HG03521 (cell line): Measurements from ENCODE around the gene CPB1.
"Not testable (repeated sequence)": the region's sequence is repeated elsewhere in the genome, so short reads cannot be mapped to it uniquely, and the experiment has no call there.

Experiments
- ATAC-seq: cut with Tn5 transposase; IDR thresholded peaks from one replicate; pipeline ENCODE4 v1.9.1; 2021; ENCODE audit warnings: mild to moderate bottlenecking, moderate library complexity; ENCODE audit not compliant: unreplicated experiment

Gene CPB1

DNA sequence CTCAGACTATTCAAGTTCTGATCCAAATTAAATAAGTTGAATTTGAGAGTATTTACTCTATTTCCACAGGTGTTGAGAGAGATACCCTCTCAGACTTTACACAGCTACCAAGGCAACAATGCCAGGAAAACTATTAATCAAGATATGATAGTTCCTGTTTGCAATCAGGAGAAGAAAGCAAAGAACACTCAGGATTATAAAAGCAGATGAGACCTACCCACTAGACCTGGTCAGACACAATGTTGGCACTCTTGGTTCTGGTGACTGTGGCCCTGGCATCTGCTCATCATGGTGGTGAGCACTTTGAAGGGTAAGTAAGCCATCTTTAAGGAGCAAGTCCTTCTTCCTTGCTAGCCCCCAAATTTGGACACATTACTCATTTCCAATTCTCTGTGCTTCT lies at the start of gene CPB1:
Gene CPB1 (plus strand): TSS at position 227 of the 400 bp plus-strand sequence. CDS start 13 bp downstream, at position 240.
- no peak for ATAC-seq

DNA sequence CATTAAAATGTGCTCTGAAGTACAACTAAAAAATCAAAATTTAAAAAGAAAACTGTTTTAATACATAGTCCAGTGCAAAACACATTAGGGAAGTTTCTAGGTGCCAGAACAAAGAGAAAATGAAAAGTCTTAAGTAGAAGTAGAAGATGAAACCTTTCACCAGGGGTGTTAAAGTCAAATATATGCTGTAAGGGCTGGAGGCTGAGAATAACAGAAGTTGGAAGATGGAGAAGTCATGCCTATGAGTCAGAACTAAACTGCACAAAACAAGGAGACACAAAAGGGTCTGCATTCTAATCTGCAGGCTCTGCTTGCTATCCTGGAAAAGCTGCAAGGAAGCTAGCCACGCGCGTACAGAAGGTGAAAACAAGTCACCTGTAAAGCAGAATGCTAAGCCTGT lies 48.7 kb upstream of the CPB1 start:
- ATAC-seq = no peak

DNA sequence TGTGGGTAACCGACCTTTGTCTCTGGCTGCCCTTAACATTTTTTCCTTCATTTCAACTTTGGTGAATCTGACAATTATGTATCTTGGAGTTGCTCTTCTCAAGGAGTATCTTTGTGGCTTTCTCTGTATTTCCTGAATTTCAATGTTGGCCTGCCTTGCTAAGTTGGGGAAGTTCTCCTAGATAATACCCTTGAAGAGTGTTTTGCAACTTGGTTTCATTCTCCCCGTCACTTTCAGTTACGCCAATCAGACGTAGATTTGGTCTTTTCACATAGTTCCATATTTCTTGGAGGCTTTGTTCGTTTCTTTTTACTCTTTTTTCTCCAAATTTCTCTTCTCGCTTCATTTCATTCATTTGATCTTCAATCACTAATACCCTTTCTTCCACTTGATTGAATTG lies 42.6 kb upstream of the CPB1 start:
- not testable (repeated sequence) for ATAC-seq

DNA sequence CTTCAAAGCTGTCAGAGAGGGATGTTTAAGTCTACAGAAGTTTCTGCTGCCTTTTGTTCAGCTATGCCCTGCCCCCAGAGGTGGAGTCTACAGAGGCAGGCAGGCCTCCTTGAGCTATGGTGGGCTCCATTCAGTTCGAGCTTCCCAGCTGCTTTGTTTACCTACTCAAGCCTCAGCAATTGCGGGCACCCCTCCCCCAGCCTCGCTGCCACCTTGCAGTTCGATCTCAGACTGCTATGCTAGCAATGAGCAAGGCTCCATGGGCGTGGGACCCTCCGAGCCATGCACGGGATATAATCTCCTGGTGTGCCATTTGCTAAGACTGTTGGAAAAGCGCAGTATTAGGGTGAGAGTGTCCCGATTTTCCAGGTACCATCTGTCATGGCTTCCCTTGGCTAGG lies 41.5 kb upstream of the CPB1 start:
- ATAC-seq = not testable (repeated sequence)

DNA sequence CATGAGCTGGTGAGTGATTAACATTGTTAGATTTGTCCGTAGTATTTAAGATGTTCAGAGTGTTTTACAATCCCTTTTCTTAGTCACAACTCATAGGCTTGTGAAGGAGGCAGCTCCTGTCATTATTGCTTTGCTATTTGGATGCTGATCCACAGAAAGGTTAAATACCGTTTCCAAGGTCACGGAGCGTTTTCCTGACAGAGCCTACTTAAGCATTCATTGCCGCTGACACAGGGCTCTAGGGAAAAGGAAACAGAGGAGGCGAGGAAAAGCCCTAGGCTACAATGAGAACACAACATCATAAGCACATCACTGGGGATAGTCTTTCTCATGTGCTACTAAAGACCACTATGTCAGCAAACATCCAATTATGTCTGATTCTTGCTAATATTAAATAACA lies 38.5 kb upstream of the CPB1 start:
- no peak for ATAC-seq

DNA sequence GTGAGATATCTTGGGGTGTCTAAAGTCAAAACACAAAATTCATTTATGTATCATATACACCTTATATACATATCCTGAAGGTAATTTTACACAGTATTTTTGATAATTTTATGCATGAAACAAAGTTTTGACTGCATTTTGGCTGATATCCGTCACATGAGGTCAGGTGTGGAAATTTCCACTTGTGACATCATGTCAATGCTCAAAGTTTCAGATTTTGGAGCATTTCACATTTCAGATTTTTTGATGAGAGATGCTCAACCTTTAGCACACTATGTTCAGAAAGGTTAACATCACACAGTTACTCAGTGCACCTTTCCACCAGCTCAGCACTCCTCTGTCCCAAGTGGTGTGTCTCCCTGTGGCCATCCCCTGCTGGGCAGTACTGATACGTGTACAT lies 37.7 kb upstream of the CPB1 start:
- ATAC-seq = no peak

DNA sequence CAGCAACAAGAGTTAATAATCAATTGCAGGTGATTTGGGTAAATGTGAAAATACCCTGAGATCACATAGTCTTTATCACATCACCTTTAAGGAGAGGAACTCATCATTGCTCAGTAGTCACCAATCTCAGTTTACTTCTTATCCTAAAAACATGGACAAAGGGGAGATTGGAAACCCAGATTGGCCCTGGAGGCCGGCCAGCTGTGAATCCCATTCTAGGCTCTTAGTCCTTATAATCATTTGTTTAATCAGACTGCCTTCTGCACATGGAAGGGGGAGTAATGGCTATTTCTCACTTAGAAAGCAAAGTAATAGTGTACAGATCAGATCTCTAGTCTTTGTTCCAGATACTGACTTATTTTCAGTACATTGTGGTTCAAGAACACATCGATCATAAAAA lies 37.2 kb upstream of the CPB1 start:
- no peak for ATAC-seq

DNA sequence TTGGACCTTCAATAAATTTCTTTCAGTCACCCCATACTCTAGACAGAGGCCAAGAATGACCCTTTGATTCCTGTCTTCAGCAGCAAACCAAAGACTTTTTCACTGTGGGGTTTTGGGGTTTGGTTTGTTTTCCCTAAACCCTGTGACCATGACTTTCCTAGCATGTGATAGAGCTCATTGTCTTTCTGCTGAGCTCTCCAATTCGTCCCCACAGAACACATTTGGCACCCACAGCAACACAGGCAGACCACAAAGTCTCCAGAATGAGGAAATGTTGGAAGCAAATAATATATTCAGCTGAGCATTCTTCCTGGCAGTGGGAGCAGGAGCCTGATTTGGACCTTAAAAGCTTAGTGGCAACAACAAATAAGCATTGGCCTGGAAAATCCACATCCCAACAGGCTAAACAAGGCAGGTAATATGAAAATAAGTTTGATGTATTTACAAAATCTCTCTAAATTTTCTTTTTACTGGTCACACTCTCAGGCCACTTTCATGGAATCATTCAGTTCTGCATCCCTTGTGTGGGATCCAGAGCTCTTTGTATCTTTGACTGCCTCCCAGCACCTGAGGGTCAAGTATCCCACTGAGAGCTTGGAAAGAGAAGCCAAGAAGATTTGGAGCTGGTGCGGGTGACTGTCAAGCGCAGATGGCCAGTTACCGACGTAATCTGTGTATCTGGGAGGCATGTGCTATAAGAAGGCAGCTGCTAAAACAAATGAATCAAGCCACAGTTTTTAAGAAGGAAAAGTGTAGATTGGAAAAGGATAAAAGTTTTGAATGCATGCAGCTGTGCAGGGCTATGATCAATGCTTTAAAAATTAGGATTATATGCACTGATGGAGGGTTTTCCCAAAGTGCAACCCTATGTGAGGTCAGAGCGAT lies 36.5 kb upstream of the CPB1 start:
- ATAC-seq = no peak

DNA sequence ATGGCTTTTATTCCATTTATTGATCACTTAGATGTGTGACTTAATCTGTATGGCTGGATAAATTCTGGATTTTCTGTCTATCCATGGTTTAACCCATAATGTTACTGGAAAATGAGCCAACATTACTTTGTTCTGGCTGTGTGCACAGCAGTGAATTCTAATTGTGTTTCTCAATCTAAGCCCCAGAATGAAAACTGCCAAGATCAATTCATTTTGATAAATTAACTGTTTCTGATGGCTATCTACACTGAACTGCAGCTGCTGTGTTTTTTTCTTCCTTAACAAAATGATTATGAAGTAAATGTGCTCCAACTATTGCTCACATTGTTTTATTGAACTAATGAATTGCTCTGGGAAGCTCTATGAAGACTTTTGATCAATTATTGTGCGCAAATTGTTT lies 35.7 kb upstream of the CPB1 start:
- no peak for ATAC-seq

DNA sequence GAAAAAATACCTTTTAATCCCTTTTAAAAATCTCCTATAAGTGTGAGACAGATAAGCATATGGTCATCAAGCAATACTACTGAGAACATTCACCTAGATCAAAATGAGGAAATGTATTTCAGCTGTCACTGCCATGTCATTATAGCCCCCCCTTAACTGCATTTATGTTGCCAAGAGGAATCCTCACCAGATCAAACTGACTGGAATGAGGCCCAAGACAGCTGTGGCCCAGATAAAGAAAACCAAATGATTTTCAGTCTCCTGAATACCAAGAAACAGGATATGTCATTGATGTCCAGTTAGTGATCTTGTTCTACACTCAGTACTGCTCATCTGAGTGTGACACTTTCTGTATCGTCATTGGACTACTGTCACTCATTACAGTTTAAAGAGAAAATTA lies 35.1 kb upstream of the CPB1 start:
- ATAC-seq = no peak

DNA sequence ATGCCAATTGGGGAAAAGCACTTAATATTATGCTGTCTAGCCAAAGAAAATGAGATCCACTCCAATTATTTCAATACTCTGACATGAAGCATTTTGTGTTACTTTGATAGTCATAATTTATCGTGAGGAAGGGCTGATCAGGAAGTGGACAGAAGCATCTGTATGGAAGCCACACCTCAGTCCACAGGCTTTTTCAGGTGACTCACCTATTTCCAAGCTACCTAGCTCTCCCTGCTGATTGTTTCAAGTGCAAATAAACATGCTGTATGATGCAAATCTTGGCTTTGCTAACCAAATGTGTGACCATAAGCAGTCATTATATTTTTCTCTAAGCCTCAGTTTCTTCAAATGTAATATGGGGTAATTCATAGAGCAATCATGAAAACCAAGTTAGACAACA lies 30.8 kb upstream of the CPB1 start:
- ATAC-seq = no peak

DNA sequence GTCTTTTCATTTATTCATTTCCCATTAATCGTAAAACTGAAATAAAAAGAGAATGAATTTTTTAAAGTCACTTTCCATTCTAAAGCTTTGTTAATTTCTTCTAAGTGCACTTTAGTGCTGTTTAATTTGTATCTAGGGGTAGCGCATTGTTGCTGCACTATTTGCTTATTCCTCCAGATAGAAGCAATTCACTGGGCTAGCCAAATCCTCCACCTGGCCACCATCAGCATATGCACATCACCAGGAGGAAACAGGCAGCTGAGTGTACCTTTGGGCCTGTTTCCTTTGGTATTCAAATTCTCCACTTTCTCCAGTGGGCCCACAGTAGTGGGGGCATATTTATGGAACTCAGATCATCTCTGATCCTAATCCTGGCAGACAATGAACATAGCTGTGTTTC lies 29.8 kb upstream of the CPB1 start:
- ATAC-seq = no peak

DNA sequence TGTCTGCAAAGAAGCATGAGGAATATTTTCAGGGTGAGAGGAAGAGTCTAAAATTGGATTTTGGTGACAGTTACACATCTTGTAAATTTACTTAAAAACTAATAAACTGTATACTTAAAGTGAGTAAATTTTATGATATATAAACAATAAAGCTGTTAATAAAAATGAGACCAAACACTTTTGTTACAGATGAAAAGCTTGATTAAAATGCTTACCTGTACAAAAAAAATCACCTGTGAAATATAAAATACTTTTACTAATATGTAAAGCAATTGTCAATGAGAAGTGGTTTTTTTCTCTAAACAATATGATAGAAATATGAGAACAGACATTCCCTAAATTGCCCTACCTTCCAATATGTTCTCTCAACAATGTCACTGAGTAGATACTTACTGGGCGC lies 27.2 kb upstream of the CPB1 start:
- no peak for ATAC-seq

DNA sequence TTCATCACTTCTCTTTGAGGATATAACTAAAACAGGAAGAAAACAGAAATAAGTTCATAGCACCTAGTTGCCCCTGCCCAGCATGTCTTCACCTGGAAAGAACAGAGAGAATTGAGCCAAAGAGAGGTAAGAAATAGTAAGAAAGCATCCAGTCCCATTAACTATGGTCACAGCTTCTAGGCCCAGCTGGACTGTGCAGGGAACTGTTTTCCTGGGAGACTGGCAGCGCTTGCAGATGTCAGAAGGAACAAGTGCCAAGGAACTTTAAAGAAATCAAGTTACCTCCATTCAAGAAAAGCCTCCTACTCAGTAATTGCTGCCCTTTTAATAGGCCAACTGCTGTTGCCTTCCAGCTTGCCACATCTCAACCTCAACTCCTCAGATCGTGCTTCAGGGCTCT lies 17.8 kb upstream of the CPB1 start:
- ATAC-seq = no peak

DNA sequence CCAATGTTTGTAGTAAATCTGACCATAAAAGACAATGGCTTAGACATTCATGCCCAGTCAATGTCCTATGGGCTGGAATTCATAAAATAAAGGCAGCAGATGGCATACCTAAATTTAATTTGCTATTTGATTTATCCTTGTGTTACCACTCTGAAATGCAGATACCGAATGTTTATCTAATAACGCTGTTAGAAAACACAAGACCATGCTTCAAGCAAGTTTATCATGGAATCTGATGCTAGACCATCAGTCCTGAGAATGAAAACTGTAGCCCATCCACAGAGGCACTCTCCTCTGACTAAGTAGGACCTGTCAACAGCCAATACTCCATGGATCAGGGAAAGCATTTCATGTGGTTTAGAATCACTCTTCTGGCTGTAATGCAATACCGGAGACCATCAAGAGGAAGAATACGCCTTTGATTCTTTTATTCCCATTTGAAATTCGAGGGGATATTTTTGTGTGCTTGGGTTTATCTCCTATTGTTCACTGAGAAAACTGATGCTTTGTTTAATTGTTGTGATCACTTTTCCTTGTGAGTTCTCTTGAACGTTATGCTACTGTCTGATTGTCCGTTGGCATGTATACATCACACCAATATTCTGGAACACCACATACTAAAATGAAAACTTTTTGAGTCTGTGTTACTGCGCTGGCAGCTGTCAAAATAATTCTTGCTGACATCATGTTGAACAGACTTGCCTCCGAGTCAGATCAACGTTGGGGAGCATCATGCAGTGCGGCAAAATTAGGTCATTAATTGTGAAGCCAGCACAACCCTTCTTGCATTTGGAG lies 12.1 kb upstream of the CPB1 start:
- ATAC-seq = no peak

DNA sequence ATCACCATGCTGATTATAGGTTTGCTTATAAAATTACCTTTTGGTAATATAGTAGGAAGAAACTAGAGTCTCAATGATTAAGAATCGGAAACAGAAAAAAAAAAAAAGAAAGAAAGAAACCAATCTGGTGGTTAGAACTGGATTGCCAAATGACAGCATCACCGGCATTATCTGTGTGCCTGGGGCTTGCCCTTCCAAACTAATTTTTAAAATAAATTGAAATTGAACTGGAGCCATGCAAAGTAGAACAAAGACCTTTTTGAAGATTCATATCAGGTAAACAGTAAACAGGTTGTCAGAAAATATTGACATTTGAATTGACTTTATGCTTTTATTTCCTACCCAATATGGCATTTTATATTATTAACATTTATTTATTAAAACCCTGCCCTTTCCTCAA lies 11.2 kb upstream of the CPB1 start:
- ATAC-seq = no peak

DNA sequence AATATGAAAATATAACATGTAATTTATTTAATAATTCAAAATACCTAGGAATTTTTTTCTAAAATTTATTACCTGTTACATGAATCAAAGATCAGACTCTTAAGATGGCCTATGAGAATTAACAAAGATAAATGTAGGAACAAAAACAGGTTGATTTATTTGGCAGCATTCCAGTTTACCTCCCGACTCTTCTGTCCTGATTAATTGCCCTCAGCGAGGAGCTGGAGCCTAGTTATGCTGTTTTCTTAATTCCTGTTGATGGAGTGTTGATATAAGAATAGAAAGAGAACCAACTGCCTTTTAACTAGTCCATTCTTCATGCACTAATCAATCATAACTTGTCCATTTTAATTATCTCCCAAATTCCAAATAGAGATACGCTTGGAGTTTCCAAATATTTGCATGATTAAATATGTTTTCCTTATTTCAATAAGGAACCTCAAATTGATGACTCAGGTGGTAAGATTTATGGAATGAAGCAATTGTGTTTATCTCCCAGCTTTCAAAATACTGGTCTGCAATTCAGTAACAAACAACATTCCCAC lies 10.6 kb upstream of the CPB1 start:
- ATAC-seq = no peak

DNA sequence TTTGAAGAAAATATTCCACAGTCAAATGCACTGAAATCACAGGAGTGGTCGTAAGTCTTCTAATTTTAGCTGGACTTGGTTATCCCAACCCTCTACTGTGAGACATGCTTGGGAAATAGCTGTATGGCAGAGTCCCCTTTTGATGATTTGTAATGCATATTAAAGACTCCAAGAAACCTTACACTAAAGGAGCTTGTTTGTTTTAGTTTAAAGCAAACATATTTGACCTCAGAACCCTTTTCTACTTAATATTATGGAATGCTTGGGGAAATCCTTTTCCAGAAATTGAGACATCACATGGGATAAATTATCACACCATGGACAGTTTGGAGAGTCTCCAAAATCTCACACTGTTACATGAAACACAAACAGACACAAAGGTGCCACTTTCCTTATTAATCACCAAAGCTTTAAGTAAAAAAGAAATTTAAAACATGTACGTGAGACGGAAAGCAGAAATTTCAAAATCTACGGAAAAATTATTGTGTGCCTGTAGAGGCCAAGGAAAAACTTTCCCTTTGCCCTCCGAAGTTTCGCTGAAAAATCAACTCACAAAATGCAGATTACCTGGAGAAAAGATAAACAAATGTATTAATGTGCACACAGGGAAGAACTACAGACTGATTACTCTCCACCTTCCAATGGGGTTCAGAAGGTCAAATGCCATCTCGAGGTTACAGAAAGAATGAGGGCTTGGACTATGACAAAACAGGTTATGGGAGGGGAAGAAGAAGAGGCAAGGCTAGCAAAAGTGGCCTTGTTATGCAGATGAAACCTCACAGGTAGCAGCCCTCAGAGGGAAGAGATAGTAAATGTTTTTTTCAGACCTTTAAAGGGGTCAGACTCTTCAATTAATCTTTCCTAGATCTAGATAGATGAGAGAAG lies 7.0 kb upstream of the CPB1 start:
- no peak for ATAC-seq

DNA sequence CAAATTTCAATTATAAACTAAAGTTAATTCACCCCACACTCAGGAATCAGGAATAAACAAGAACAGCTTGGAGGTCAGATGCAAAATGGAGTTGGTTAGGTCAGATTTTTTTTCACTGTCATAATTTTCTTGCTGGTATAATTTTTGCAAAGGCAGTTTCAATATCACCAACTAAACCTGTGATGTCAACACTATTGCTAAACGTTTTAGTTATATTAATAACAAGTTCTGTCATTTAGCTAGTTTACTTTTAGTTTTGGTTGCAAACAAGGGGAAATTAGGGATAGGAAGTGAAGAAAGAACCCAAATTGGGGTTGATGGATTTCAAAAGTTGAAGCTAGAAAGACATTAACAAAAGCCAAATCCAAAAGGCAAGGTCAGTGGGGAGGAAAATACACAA lies 4.6 kb upstream of the CPB1 start:
- ATAC-seq = no peak

DNA sequence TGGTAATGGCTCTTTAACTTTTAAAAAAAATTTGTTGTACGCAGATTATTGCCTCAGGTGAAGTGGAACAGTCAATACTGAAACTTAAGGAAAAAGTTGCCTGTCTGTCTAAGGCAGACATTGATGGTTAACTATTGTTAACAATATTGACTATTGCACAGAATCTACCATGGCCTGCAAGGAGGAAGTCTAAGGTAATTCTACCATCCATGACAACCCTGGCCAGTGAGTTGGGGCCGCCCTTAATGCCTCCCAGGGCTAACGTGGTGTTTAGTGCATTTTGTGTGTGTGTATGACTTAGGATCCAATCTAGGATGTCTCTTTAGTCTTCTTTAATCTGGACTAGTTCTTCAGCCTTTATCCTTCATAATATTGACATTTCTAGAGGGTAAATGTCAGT lies 2.1 kb upstream of the CPB1 start:
- no peak for ATAC-seq

DNA sequence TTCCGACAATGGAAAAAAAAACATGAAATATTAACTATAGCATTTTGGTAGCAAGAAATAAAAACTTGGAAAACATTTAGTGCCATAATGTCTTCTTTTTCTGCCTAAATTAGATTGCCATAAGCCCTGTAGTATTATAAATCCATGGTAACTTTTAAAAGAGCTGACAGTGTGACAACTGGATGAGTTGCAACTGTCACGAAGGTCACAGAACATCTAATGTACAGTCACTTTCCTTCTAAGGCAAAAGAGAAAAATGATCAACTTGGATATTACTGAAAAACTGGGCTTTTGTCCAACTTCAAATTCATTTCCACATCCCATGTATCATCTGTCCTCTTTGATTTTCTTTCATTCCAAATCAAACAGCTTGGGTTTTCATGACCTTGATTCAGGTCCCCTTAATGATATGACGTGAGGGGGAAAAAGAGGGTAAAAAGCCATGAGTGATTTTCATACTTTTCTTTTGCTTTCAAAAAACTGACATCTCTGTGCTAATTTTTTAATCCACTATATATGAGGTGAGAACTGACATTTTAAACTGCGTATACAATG lies 602 bp downstream of the CPB1 start:
- ATAC-seq = no peak
